ENCODE results near the gene WNT9B. TPM values are rescaled to one million over a fixed set of nuclear protein-coding genes. Genes with fewer than 3 reads are reported as not detected.

WNT9B gene
- total and polyA plus RNA-seq, 2 experiments from 2014 or later, result 0.17 TPM; not detected in 1

GRCh38 chr17:46882666-46883065 lies 31.3 kb downstream of the WNT9B start (continued):
- TF ChIP-seq NANOG (IDR thresholded peaks at IDR 0.05; ENCODE audit: borderline replicate concordance), result no peak
- TF ChIP-seq STAT1 (IDR thresholded peaks at IDR 0.05; ENCODE audit: unreplicated experiment), result no peak
- TF ChIP-seq ETS1 (IDR thresholded peaks at IDR 0.05), result no peak
- no peak for TF ChIP-seq ZNF331 (CRISPR knock-in tag; IDR thresholded peaks at IDR 0.05; ENCODE audit: low read depth)
- TF ChIP-seq ZNF462 (CRISPR knock-in tag; IDR thresholded peaks at IDR 0.05), result no peak

- H3K4me3 Mint-ChIP-seq, result no peak overlapping the region
- no peak for TF ChIP-seq ZNF331 (CRISPR knock-in tag; IDR thresholded peaks at IDR 0.05; ENCODE audit: low read depth)
- no peak for TF ChIP-seq ZNF114 (CRISPR knock-in tag; IDR thresholded peaks at IDR 0.05)
- TF ChIP-seq ZNF462 (CRISPR knock-in tag; IDR thresholded peaks at IDR 0.05), result no peak
- no peak for TF ChIP-seq CREB1 (CRISPR knock-in tag; IDR thresholded peaks at IDR 0.05; ENCODE audit: low read depth)
- TF ChIP-seq STAT1 (IDR thresholded peaks at IDR 0.05; ENCODE audit: unreplicated experiment), result no peak
Measured at GRCh38 chr17:46883871-46884520, 32.6 kb downstream of the WNT9B start.

More at GRCh38 chr17:46883871-46884520, 32.6 kb downstream of the WNT9B start:
- H3K79me2 ChIP-seq (replicated peaks; ENCODE audit: insufficient read depth), result no peaks in the 10 kb centered on the region
- no peaks in the 10 kb centered on the region for H3K36me3 ChIP-seq (ENCODE audit: insufficient read depth)
- H3K27me3 Mint-ChIP-seq (ENCODE audit: insufficient read depth, low read depth, poor library complexity), result peaks cover 15% of the 10 kb centered on the region
- no peak overlapping the region for H3K27ac ChIP-seq (ENCODE audit: low read depth)
- H3K27me3 ChIP-seq (ENCODE audit: insufficient read depth), result no peaks in the 10 kb centered on the region
- H2AFZ ChIP-seq, result no peak overlapping the region; the same call in 1 of the 2 replicates
- no peak overlapping the region for H3K27ac Mint-ChIP-seq
- H3K36me3 Mint-ChIP-seq (ENCODE audit: low read depth), result no peaks in the 10 kb centered on the region
- no peaks in the 10 kb centered on the region for H3K4me1 Mint-ChIP-seq
- no peaks in the 10 kb centered on the region for H3K9me3 Mint-ChIP-seq
- no peak overlapping the region for H3K4me3 ChIP-seq
- no peak for DNase-seq (ENCODE audit: low spot score)
- no peak overlapping the region for H3K4me2 ChIP-seq
- no peaks in the 10 kb centered on the region for H3K9me2 ChIP-seq (ENCODE audit: insufficient read depth)
- H4K20me1 ChIP-seq (replicated peaks; ENCODE audit: insufficient read depth), result no peaks in the 10 kb centered on the region; the same call in 1 of the 2 replicates
- no peaks in the 10 kb centered on the region for H3F3A ChIP-seq (replicated peaks; ENCODE audit: low read depth)
- no peaks in the 10 kb centered on the region for H3K4me1 ChIP-seq (ENCODE audit: insufficient read depth)
- no peak for ATAC-seq

Measured in GM23338 (cell line).